GM12892 (cell line): ENCODE results near the gene KIF25.

Source experiments
- POLR2A ChIP-seq: IDR thresholded peaks from 2 replicates; pipeline ENCODE4 v1.6.1; 2011; ENCODE audit warnings: low read depth, low read length, control low read depth
- POLR2AphosphoS5 ChIP-seq: IDR thresholded peaks from 2 replicates; pipeline ENCODE4 v1.6.1; 2011; ENCODE audit warnings: low read depth, low read length, control low read depth

DNA sequence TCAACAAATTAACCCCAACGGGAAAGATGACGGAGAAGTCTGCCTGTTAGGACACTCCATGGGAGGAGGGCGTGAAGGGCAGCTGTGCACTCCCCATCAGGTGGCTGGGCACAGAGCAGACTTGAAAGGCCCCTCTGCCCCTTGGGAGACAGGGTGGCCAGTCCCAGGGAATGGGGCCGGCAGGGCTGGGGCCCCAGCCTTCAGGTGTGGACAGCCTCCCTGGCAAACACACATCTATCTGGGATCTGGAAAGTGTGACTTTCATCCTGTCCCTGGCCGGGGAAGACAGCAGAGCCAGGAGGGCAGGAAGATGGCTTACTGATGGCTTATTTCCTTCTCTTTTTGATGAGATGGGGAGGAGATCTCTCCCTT is 86.0 kb downstream of the KIF25 start:
- TF ChIP-seq POLR2AphosphoS5 (no peak), POLR2A (no peak)
